Skin of body (tissue), 2 donors: Measurements from ENCODE around the gene AGPS. TPM values are rescaled to one million over a fixed set of nuclear protein-coding genes. Genes with fewer than 3 reads are reported as not detected.
"Not testable (repeated sequence)": the region's sequence is repeated elsewhere in the genome, so short reads cannot be mapped to it uniquely, and the experiment has no call there.

ENCODE experiments used
- DNase-seq: peaks from one replicate; lab custom pipeline; 2025; lab: John Stamatoyannopoulos, UW
- total RNA-seq: library from RNA; depleted of rRNA; stranded (reverse); fragments of >200 nt; gene quantifications from one replicate; pipeline ENCODE4 v1.2.3, GENCODE V29; 2014

The AGPS gene
- total RNA-seq, 1 donor from 2014 or later: 29.6 TPM

DNA sequence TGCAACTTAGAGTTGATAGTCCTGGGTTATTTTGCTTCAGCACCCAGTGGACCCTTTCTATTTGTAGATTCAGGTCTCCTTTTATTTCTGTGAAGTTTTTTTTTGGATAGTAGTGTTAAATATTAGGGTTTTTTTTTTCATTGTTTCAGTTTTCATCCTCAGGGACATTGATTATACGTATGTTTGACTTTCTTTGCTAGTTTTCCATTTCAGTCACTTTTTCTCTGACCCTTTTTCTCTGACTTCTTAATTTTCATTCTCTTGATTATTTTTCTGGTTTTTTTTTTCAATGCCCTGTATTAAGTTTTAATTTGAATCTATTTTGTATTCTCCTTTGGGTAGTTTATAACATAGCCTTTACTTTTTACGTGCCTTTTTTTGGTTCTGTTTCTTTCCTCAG, 79.4 kb downstream of the AGPS start:
- no peak for DNase-seq

DNA sequence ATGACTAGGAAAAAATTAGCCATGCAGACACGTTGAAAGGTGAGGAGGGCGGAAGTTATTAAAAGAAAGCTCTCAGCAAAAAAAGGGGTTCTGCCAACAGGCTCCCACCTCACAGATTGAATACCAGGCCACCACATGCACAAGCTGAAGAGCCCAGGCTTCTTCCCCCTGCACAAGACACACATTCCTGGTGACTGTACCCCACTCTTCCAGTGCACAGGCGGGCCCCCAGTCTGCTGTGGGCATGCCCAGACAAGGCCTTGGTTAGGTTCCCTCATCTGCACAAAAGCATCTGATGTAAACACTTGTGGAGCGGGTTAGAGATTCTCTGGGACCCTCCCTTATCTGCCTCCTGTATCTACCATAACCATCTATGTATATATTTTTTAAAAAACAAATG, 81.7 kb downstream of the AGPS start:
- no peak for DNase-seq

DNA sequence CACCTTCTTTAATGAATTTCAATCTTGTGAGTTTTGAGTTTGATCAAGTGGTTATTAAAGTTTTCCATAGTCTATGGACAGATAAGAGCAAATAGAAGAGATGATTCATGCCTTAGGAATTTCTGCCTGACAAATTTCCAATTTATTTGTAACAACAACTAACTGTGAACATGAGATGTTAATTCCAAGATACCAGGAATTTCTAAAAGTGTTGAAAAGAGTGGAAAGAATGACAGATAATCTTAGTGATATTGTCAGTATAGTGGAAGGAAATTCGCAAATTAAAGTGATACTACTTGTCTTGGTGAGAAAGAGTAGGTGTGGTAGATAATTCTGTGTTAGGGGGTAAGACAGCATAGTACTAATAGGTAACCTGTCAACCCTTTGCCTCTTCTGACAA, 82.4 kb downstream of the AGPS start:
- DNase-seq: no peak

DNA sequence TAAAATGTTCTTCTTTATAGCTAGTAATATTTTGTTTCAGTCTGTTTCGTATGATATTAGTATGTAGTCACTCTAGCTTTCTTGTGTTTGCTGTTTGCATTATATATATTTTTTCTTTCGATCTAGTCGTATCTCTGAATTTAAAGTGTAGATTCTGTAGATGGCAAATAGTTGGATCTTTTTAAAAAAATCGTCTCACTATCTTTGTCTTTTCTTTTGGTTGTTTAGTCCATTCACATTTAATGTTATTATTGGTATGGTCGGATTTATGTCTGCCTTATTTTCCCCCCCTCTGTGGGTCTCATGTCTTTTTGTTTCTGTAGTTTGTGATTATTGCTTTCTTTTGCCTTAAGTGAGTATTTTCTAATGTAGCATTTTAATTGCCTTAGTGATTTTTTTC, 84.3 kb downstream of the AGPS start:
- no peak for DNase-seq

DNA sequence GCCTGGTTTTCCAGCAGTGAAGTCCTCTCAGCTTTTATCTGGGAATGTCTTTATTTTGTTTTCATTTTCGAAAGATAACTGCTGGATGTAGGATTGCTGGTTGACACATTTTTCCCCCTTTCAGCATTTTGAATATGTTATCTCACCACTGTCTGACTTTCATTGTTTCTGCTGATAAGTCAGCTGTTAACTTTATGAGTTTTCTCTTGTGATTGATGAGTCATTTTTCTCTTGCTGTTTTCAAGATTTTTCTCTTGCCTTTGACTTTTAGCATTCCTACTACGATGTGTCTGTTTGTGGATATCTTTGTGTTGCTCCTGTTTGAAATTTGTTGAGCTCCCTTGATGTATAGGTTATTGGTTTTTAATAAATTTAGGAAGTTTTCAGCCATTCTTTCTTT, 85.5 kb downstream of the AGPS start:
- no peak for DNase-seq

DNA sequence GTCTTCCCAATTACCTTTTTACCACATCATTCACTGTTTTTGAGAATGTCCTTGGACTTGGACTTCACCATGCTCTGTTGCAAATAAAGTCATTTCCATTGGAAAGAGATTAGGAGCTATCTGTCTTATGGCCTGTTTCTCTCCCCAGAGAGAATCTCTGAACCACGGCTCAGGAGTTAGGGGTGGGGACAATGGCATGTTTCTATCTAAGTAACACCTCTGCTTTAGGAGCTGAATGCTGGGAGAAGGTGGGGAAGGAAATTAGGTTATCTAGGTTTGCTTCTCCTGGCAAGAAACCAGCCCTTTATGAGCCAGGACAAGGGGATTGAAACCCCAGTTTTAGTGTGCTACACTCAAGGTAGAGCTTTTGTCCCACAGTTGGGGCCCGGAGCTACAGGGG, 86.3 kb downstream of the AGPS start:
- no peak for DNase-seq

DNA sequence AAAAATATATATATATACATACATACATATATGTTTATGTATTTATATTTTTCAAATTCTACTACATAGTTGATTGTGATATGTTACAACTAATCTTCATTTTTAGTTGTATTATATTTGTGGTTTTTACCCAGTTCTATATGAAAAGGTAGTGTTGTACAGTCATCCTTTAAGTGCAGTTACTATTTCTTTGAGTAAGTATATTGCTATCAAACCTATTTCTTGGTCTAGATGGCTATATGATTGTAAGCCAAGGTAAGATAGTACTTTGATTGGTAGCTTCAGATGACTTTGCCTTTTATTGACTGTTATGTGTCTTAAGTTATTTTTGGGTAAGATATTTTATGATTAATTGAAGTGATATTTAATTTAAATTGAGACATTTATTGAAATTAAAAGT, 89.6 kb downstream of the AGPS start:
- DNase-seq: no peak

DNA sequence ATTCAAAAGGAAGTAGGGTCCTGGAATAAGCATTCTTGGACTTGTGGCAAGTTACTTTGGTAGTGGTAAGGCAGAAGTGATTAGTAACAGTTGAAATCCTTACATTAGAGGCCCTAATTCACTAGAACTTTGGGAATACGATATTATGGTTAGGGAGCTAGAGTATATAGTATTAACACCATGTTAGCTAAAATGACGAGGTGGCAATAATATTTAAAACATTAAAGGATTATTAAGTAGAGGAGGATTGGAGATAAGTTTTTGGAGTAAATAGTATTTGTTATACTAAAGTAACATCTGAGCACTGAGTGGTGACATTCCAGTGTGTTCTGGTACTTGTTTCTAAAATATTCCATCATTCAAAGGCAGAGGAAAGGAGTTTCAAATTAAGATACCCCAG, 91.0 kb downstream of the AGPS start:
- DNase-seq: no peak

DNA sequence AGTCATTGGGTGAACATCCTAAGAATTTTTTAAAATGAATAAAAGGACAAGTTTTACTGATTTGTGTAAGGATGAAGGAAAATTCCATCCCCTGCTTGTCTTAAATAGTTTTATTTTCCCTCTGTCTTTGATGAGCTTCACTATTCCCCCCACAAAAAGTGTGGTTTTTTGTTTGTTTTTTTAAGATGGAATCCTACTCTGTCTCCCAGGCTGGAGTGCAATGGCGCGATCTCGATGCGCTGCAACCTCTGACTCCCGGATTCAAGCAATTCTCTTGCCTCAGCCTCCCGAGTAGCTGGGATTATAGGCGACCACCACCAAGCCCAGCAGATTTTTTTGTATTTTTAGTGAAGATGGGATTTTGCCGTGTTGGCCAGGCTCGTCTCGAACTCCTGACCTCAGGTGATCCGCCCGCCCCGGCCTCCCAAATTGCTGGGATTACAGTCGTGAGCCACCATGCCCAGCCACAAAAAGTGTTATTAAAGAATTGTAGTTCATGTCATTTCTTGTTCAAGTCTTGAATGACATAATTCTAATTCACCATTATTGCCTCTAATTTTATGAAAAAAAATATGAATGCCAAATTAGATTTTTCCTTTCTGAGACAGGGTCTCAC, 91.7 kb downstream of the AGPS start:
- no peak for DNase-seq

DNA sequence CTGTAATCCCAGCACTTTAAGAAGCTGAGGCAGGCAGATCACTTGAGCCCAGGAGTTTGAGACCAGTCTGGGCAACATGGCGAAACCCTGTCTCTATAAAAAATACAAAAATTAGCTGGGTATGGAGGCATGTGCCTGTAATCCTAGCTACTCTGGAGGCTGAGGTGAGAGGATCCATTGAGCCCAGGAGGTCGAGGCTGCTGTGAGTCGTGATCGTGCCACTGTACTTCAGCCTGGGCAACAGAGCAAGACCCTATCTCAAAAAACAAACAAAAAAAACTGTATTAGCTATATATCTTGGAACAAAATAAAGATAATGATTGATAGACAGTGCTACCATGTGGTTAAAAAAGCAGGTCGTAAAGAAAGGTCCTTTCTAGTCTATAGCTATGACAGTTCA, 93.1 kb downstream of the AGPS start:
- DNase-seq: not testable (repeated sequence)

DNA sequence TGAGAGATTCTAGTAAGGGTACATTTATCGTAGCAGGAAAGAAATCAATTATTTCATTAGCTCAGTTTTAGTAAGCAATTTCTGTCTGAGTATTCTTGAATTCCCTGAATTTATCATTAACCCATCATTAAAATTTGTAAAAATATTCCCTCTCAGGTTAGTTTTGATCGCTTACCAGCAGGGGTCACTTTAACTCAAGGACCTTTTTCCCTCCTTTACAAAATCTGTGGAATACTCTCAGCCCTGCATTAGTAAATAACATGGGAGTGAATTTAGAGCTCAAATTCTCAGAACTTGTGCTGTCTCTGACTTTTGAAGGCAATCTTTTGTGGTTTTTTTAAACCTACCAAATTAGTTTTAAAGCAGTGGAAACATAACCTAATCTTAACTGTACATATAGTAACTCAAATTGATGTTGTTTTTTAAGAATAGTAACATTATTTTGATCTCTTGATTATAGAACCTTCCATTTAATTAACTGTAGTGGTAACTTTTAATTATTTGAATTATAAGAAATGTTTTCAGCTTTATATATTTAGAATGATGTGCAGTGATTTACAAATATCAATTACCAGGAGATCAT, 97.2 kb downstream of the AGPS start:
- DNase-seq: peak; percentile 60

DNA sequence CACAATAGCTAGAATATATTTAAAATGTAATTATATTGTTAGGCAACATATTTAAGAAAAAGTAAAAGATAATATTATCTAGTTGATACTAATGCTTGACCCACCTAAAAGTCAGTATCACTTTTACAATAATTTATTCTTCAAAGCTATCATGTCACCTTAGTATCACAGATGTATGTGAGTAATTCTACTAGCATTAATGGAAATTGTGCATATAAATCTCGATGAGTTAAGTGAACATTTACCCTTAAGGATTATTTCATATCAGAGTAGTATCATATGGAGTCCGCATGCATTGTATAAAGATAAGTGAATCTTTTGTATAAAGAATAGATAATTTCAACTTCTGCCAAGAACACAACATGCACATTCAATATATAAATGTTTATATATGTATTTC, 103.4 kb downstream of the AGPS start:
- DNase-seq: no peak

DNA sequence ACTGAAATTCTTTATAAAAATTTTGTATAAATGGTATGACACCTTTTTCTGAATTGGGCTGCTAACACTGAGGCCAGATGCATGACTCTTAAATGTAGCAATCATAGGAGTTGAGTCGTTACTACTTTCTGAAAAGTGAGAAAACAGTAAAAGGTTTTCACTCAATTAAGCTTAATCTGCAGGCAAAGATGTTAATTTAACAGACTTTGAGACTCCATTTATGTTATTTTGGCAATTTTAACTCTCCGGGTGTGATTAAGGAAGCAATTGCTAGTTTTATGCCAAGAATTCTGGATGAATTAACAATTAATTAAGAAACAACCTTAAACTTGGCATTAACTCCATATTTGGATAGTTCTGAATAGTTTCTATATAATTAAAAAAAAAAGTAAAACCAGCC, 104.3 kb downstream of the AGPS start:
- no peak for DNase-seq

DNA sequence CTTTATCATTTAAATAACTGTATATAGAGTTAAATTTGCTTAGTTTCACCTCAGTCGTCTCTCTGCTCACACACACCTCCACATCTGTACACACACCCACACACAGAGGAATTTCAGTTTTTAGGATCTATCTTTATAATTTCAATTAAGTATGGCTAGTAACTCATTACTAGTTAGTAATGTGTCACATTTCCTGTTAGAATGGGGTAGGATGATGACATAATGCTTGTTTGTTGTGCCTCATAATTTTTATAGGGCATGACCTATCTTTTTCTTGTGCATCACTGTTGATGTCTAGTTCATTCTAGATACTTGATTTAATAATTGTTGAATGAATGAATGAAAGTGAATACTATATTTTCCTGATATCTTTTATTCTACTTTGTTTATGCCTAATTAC, 108.6 kb downstream of the AGPS start:
- no peak for DNase-seq

DNA sequence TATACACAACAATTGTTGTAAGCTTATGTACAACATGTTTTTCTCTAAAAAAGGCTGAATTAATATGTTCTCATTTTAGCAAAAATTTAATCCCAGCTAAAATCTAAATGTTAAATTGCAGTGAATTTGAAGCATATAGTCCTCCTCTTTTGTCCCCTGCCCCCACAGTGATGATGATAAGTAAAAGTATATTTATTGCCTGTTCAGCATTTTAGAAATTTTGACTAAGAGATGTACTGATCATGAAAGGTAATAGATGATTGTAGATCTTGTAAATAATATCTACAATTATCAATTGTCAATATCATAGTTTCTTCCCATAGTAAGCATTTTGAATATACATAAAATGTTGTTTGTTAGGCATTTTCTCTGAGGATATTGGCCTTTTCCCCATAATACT, 113.9 kb downstream of the AGPS start:
- no peak for DNase-seq

DNA sequence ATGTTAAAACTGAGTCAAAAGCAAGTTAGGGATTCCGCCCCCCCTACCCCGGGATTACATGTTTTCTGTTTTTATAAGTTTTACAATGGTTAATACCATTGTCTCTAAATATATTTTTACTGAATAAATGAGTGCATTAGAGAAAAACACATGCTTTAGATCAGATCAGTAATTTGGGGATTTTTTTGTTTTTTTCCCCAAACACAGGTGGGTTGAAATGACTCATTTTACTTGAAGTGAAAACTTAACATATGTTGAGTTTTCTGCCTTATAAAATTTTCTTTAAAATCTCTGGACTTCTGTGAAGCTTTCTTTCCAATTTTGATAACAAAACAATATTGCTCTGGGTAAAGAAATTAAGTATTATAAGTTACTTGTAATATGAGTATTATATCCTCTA, 114.4 kb downstream of the AGPS start:
- DNase-seq: no peak

DNA sequence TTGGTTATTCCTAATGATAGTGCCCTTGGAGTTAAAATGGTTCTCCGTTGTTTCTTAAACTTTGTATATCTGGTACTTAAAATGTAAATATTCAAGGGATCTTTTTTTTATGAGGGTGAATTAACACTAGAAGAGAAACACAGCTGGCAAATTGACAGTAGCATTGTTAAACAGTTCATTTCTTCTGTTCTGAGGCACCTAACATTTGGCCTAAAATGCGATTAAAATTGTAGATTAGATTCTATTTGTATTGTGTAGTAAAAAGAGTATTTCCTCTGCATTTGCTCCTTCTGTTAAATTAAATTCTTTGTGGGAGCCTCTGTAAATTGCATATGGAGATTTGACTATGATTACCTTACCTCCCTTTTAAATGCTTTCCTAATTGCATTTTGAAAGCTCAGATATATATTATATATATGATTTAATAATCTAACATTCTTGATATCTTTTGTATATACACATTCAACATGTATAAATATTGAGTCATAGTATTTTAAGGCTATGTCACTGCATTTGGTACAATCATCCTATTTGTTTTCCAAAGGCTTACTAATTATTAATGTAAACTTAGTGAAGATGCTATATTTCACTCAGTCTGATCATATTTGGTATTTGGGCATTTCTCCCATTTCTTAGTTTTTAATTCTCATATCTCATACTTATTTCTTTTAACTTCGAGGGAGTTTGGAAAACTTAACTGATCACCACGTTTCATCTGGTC, 124.4 kb downstream of the AGPS start:
- DNase-seq: no peak

DNA sequence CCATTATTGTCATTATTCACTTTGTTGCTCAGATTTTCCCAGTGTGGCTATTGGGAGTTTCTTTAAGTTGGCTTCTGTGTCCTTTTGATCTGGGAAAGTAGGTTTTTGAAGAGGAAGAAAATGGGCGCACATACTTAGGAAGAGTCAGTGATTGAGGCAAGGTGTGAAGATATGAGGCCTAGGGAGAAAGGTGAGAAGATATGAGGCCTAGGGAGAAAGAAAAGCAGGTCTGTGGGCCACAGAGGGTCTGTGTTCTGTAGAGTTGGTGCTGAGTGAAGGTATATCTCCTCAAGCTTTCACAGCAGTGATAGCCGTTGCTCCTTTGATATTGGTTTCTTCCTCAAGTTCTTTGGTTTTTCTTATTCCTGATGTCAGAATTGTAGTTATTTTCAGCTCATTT, 126.2 kb downstream of the AGPS start:
- no peak for DNase-seq

DNA sequence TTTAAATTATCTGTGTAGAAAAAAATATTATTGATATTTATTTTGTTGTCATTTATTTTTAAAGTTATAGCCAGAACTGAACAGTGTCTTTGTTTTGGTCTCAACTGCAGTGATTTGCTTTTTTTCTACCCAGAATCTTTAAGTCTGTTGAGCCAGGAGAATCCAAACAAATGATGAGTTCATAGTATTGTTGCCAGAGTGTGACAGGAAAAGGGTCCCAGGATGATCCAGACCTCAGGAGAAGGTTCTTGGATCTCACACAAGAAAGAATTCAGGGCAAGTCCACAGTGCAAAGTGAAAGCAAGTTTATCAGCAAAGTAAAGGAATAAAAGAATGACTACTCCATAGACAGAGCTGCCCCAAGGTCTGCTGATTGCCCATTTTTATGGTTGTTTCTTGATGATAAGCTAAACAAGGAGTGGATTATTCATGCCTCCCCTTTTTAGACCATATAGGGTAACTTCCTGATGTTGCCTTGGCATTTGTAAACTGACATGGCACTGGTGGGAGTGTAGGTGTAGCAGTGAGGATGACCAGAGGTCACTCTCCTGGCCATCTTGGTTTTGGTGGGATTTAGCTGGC, 127.1 kb downstream of the AGPS start:
- DNase-seq: no peak

DNA sequence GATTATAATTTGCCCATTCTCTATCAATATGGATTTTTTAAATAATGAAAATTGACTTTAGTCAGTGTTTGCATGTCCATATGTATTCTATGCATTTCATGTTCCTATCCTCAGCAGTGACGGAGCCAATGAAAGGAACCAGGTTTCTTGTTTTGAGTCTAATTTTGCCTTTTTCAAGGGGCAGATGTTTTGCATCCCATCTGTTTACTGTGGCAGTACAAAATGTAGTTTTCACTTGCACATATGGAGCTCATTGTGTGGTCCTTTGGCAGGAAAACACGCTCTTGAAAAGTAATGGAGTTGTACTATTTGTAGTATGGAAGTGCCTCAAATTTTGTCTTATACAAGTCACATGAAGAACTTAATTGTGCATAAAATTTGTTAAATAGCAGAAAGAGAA, 127.8 kb downstream of the AGPS start:
- peak; percentile 73 for DNase-seq

DNA sequence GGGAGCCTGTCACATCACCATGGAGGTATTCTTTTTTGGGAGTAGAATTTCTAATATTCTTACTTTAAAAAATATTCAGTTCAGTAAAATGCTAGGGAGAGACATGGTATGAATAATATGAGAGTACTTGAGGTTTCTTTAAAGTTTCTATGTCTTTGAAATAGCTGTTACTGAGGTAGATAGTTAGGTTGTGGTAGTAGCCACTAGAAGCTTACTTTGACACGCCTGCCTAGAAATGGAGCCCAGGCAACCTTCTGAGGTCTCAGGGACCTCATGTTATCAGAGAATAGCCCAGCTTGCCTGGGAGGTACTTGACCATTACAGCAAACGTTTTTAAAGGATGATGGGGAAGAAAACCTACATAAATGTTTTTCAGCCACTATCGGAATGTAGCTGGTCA, 131.2 kb downstream of the AGPS start:
- DNase-seq: no peak

DNA sequence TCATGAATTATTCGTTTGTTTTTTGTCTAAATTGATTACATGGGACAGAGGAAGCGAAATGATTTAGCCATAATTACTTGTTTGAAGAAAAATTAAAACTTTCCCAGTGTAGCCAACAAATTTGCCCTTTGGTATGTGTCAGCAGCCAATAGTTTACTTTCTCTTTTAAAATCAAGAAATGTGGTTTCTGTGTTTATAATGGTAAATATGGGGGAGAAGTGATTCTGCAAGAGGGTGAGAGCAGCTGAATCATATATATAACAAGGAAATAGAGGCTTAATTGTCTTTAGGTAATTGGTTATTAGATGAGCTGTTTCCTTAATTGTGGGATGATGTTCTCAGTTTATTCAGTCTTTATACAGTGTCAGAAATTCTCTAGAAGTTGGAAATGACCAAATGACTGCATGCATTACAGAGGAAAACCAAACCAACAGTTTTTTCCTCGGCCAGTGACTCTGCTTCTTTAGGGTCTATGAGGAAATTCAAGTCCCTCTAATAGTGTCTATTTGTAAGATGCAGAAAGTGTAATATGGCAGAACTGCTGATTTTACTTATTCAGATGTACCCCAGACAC, 132.9 kb downstream of the AGPS start:
- no peak for DNase-seq
